NB4 (cell line): ENCODE measurements around the gene RAB43.

Experiments used
- CTCF ChIP-seq: IDR thresholded peaks from one replicate; pipeline ENCODE4 v1.5.1; 2012; ENCODE audit warnings: low read depth, low read length
- POLR2A ChIP-seq: IDR thresholded peaks from 2 replicates; pipeline ENCODE4 v1.6.1; 2011; ENCODE audit warnings: mild to moderate bottlenecking; ENCODE audit not compliant: insufficient read length; ENCODE audit errors: extremely low read depth

GRCh38 chr3:129040579-129041300, 80.9 kb downstream of the RAB43 start:
- TF ChIP-seq POLR2A (no peak), CTCF (no peak)
